GM20431 (cell line): ENCODE data around the gene PAFAH1B1.
"Not testable (repeated sequence)": the region's sequence is repeated elsewhere in the genome, so short reads cannot be mapped to it uniquely, and the experiment has no call there.

Source experiments
- in situ Hi-C: fragments of 300-500 bp; cut with MseI, MboI; formaldehyde crosslinking; loops from one replicate; pipeline ENCODE4 v1.15.0; 2020; ENCODE audit warnings: low sequenced_read_pairs; ENCODE audit not compliant: unreplicated experiment

PAFAH1B1 gene

DNA sequence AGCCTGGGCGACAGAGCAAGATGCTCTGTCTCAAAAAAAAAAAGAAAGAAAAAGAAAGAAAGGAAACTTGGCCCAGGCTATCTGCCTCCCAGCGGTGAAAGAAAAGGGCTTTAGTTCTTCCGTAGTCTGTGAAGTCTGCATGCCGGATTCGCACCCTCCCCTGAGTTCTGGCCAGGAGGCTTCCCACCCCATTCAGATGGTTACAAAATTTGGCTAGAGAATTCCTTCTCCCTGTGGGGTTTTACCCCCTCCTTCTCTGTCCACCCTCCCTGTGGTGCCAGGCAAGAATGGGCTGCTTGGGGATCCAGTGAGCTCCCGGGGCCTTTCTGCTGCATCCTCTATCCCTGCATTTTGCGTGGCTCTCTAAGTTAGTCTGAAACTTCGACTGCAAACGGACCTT lies 37.8 kb downstream of the PAFAH1B1 start:
- in situ Hi-C loops = no loop called here

DNA sequence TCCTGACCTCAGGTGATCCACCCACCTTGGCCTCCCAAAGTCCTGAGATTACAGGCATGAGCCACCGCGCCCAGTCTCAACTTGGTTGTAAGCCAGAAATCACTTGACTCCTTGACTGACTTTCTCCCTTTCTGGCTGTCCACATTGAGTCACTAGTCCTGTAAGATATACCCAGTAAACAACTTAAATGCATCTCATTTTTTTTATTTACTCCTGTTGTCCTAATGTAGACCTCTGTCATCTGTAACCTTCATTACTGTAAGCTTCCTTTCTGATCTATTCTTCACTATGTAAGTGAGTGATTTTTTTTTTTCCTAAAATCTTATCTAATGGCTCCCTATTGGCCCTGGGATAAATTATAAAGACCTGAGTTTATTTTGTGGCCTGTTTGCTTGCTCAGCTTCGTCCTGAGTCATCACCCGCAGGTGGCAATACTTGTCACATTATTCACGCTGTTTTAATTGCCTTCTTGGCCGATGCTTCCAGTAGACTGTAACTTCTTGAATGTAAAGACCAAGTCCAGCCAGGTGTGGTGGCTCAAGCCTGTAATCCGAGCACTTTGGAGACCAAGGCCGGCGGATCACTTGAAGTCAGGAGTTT lies 41.0 kb downstream of the PAFAH1B1 start:
- in situ Hi-C loops = no loop called here

DNA sequence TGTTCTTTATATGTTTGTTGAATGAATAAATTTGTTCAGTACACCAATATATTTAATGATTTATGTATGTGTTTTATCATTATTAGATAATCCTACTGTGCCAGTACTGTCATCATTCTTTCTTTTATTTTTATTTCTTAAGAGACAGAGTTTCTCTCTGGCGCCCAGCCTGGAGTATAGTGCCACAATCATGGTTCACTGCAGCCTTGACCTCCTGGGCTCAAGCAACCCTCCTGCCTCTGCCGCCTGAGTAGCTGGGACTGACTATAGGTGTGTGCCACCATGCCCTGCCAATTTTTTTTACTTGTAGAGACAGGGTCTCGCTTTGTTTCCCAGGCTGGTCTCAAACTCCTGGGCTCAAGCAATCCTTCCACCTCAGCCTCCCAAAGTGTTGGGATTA lies 41.8 kb downstream of the PAFAH1B1 start:
- in situ Hi-C loops = no loop called here

DNA sequence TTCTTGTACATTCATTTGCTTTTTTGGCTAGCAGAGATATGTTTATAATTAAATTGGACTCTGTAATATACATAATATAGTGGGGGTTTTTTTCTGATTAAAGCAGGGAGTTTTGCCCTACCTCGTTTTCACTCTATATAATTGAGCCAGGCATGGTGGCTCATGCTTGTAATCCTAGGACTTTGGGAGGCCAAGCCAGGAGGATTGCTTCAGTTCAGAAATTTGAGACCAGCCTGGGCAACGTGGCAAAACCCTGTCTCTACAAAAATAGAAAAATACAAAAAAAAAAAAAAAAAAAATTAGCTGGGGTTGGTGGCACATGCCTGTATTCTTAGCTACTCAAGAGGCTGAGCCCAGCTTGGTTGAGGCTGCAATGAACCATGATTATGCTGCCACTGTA lies 42.2 kb downstream of the PAFAH1B1 start:
- in situ Hi-C loops = no loop called here

DNA sequence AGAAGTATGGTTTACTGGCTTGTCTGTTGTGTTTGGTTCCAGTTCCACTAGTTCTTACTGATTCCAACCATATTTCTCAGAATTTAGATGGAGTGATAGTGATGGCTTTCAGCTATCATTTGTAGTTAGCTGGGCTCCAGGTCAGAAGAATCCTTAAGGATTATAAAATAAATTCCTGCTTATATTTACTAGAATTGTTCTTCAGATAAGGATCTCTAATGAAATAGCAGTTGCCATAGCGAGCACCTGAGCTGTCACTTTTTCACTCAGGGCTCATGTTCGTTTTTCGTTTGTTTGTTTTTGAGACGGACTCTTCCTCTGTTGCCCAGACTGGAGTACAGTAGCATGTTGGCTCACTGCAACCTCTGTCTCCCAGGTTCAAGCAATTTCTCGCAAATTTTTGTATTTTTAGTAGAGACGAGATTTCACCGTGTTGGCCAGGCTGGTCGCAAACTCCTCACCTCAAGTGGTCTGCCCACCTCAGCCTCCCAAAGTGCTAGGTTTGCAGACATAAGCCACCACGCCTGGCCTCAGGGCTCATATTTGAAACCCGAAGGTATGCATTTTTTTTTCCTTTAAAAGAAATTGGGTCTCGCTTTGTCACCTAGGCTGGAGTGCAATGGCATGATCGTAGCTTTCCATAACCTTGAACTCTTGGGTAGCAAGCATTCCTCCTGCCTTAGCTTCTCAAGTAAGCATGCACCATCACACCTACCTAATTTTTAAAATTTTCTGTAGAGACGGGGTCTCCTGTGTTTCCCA lies 42.9 kb downstream of the PAFAH1B1 start:
- in situ Hi-C loops = no loop called here

DNA sequence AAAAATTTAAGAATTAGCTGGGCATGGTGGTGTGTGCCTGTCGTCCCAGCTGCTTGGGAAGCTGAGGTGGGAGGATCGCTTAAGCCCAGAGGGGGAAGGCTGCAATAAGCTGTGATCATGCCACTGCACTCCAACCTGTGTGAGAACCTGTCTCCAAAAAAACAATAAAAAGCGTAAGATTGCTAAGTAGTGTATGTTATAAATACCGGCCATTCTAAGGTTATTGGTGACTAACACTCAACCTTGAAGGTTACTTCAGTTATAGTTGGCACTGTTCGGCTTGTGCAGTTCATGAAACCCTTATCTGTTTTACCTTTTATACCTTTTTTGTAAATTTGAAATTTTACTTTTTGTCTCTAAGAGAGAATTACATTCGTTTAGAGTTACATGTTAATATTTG lies 44.0 kb downstream of the PAFAH1B1 start:
- in situ Hi-C loops = no loop called here

DNA sequence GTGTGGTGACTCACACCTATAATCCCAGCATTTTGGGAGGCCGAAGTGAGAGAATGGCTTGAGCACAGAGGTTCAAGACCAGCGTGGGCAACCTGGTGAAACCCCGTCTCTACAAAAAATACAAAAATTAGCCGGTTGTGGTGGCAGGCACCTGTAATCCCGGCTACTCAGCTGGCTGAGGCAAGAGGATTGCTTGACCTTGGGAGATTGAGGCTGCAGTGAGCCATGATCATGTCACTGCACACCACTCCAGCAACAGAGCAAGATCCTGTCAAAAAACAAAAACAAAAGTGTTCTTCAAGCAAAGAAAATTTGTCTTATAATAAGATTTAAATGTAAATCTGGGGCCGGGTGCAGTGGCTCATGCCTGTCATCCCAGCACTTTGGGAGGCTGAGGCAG lies 51.5 kb downstream of the PAFAH1B1 start:
- in situ Hi-C loops = no loop called here

DNA sequence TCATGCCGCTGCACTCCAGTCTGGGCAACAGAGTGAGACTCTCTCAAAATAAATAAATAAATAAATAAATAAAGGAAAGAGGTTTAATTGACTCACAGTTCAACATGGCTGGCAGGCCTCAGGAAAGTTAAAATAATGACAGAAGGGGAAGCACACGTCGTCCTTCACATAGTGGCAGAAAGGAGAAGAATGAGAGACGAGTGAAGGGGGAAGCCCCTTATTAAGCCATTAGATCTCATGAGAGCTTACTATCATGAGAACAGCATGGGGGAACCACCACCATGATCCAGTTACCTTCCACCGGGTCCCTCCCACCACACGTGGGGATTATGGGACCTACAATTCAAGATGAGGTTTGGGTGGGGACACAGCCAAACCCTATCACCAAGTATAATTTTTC lies 54.5 kb downstream of the PAFAH1B1 start:
- in situ Hi-C loops = no loop called here

DNA sequence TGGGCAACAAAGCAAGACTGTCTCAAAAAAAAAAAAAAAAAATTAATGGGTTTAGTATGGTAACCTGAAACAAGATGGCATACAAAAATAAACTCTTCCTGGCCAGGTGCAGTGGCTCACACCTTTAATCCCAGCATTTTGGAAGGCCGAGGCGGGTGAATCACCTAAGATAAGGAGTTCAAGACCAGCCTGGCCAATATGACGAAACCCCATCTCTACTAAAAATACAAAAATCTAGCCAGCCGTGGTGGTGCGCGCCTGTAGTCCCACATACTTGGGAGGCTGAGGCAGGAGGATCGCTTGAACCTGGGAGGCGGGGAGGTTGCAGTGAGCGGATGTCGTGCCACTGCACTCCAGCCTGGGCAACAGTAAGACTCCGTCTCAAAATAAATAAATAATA lies 55.7 kb downstream of the PAFAH1B1 start:
- in situ Hi-C loops = no loop called here

DNA sequence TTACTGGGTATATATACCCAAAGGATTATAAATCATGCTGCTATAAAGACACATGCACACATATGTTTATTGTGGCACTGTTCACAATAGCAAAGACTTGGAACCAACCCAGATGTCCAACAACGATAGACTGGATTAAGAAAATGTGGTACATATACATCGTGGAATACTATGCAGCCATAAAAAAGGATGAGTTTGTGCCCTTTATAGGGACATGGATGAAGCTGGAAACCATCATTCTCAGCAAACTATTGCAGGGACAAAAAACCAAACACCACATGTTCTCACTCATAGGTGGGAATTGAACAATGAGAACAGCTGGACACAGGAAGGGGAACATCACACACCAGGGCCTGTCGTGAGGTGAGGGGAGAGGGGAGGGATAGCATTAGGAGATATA lies 59.5 kb downstream of the PAFAH1B1 start:
- in situ Hi-C loops = not testable (repeated sequence)

DNA sequence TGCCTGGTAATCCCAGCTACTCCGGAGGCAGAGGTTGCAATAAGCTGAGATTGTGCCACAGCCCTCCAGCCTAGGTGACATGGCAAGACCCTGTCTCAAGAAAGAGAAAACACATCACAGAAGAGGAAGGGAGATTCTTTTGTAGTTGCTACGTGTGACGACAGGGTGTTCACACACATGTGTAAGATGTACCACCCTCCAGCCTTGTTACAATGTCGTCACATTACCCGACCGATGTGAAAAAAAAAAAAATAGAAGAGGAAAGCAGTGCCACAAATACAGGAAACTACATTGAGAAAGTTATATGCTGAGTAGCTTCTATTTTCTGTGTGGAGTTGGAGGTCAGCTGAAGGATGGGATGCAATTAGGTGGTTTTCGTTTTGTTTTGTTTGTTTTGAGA lies 62.1 kb downstream of the PAFAH1B1 start:
- in situ Hi-C loops = no loop called here

DNA sequence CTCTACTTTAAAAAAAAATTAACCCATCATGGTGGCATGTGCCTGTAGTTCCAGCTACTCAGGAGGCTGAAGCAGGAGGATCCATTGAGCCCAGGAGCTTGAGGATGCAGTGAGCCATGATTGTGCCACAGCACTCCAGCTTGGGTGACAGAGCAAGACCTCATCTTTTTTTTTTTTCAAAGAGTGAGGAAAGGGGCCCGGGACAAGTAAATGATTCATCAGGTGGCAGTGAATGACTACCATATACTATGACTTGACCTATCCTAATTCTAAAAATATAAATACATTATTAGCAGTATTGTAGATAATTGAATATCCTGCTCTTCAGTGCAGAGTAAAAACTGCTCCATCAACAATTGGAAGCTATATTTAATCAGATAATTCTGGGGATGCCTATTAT lies 62.8 kb downstream of the PAFAH1B1 start:
- in situ Hi-C loops = no loop called here

DNA sequence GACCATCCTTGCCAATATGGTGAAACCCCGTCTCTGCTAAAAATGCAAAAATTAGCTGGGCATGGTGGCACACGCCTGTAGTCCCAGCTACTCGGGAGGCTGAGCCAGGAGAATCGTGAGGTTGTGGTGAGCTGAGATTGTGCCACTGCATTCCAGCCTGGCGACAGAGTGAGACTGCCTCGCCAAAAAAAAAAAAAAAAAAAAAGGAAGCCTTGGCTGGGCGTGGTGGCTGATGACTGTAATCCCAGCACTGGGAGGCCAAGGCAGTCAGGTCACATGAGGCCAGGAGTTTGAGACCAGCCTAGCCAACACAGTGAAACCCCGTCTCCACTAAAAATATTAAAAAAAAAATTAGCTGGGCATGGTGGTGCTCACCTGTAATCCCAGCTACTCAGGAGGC lies 65.9 kb downstream of the PAFAH1B1 start:
- in situ Hi-C loops = not testable (repeated sequence)

DNA sequence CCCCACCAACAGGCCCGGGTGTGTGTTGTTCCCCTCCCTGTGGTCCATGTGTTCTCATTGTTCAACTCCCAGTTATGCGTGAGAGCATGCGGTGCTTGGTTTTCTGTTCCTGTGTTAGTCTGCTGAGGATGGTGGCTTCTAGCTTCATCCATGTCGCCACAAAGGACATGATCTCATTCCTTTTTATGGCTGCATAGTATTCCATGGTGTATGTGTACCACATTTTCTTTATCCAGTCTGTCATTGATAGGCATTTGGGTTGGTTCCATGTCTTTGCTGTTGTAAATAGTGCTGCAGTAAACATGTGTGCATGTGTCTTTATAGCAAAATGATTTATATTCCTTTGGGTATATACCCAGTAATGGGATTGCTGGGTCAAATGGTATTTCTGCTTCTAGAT lies 67.0 kb downstream of the PAFAH1B1 start:
- in situ Hi-C loops = not testable (repeated sequence)

DNA sequence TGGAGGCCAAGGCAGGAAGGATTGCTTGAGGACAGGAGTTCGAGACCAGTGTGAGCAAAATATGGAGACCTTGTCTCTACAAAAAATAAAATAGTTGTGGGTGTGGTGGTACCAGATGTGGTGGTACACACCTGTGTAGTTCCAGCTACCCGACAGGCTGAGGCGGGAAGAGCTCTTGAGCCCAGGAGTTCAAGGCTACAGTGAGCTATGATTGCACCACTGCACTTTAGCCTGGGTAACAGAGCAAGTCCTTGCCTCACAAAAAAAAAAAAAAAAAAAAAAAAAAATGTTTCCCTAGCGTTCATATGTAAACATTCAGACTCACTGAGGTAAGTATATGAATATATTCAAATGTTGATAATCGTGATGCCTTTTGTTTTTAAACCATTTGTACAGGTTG lies 78.6 kb downstream of the PAFAH1B1 start:
- in situ Hi-C loops = no loop called here

DNA sequence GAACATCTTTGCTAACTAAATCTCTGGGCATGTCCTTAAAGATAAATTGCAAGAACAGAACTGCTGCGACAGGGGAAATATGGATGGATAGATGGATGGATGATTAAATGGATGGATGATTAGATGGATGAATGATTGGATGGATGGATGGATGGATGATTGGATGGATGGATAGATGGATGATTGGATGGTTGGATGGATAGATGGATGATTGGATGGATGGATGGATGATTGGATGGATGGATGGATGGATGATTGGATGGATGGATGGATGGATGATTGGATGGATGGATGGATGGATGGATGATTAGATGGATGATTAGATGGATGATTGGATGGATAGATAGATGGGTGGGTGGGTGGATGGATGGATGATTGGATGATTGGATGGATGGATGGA lies 85.8 kb downstream of the PAFAH1B1 start:
- in situ Hi-C loops = not testable (repeated sequence)

DNA sequence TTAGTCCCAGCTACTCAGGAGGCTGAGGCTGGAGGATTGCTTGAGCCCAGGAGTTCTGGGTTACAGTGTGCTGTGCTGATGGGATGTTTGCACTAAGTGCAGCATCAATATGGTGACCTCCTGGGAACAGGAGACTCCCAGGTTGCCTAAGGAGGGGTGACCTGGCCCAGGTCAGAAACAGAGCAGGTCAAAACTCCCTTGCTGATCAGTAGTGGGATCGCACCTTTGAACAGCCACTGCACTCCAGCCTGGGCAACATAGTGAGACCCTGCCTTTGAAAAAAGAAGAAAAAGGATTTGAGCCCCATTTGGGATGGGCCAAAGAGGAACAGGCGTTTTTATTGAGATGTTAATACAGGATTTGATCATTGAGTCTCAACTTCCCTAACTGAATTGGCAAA lies 87.5 kb downstream of the PAFAH1B1 start:
- in situ Hi-C loops = no loop called here

DNA sequence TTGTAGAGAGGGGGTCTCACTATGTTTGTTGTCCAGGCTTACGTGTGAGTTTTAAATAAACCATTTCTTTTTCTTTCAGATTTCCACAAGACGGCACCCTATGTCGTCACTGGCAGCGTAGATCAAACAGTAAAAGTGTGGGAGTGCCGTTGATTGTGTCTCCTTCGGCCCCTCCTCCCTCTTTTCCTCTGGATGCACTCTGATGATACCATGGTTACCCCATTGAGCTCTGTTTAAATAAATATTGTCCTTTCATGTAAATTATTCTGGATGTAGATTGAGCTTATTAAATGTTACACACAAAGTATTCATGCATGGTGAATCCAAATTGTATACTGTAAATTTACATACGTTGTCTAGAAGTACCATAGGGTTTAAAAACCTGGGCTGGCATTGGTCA lies 88.2 kb downstream of the PAFAH1B1 start:
- in situ Hi-C loops = no loop called here

DNA sequence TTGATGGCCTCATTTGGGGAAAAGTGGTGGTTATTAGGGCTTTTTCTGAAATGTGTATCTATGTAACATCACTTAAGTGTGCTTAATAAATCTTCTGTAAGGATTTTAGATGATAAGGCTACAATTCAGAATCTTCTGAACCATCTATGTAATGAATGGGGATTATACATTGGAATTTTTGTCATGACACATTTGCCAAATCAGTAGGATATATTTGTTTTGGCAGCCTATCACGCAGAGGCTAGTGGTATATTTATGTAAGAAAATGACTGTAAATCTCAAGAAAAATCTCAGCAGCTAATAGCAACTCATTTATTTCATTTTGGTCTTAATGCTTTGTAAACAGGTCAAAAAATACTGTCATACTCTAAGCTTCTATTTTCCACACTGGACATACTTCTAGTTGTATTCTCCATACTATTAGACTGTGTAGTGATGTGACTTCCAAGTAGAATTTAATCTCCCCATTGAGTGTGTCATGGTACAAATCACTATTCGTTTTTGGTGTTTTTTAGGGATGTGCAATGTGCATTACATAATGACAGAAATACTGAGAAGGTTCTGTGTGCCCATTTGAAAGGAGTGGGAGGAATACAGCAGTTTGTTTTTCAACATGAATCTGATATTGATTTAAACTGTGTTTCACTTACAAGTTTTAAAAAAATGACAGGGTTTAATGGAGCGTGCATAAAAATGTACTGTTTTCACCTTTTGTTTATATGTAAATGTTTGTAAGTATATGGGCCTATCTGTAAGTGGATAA lies 88.9 kb downstream of the PAFAH1B1 start:
- in situ Hi-C loops = no loop called here

DNA sequence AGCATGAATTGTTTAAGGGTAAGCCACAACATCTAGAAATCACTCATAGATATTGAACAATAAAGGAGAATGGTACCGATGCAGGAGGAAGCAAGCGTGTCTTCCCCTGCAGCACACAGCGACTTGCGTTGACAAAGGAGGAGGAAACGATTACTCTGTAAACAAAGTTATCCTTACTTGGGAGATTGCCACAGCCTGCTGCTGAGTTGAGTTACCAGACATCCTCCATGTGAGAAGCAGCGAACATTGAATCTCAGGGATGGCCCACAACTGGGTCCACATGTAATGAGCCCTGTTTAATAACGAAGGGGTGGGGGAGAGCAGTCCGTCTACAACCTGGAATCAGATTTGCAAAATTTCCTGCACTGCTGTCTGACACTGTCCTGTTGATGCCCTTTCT lies 90.5 kb downstream of the PAFAH1B1 start:
- in situ Hi-C loops = no loop called here

DNA sequence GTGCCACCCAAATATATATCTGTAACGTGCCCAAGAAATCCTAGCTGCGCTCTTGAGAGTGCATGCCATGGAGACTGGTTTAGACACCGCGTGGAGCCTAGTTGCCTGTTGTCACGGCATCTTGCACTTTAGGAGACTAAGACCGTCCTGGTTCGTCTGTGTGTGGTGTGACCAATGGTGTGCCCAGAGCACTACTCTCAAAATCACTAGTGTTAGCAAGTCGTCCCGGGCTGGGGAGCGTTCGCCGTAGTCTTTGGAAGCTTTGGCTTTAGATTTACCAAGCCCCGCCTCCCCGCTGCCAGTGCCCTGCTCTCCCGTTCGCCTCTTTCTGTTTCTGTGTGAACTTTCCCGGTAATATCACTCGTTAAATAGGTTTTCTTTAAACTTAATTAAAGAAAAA lies 91.1 kb downstream of the PAFAH1B1 start:
- in situ Hi-C loops = no loop called here
